K562 (cell line): ENCODE results near the gene MYL4. TPM values are rescaled to one million over a fixed set of nuclear protein-coding genes. Genes with fewer than 3 reads are reported as not detected.

Source experiments
- ATF7 ChIP-seq: fragments of 450-650 bp; IDR thresholded peaks from 2 replicates; pipeline ENCODE4 v1.7.1; 2014; ENCODE audit warnings: mild to moderate bottlenecking, moderate library complexity
- EWSR1 ChIP-seq: fragments of 450-650 bp; IDR thresholded peaks from 2 replicates; pipeline ENCODE4 v1.6.1; 2018; ENCODE audit warnings: borderline replicate concordance, mild to moderate bottlenecking, low read depth, moderate library complexity; ENCODE audit not compliant: partially characterized antibody
- MAFG ChIP-seq: fragments of 450-650 bp; conservative IDR thresholded peaks from 2 replicates; pipeline ENCODE4 v1.6.1; 2016; ENCODE audit warnings: missing genetic modification characterization, missing compliant biosample characterization
- MECOM ChIP-seq: fragments of 250-450 bp; sonication (Bioruptor Pico); IDR thresholded peaks from 2 replicates; pipeline ENCODE4 v1.8.0; 2022; ENCODE audit warnings: inconsistent platforms
- NCOA2 ChIP-seq, 2 experiments: fragments of 450-650 bp; IDR thresholded peaks; 2 replicates each; pipeline ENCODE4 v1.6.1; 2018; ENCODE audit warnings: mild to moderate bottlenecking in 2 of 2, moderate library complexity in 1 of 2; ENCODE audit not compliant: partially characterized antibody in 2 of 2
- PHF8 ChIP-seq: fragments of 200-600 bp; sonication (generic); IDR thresholded peaks from 2 replicates; pipeline ENCODE4 v1.6.1; 2012; ENCODE audit warnings: mixed run types, mild to moderate bottlenecking, inconsistent platforms, low read length, moderate library complexity, borderline replicate concordance
- POLR2A ChIP-seq: fragments of 450-650 bp; conservative IDR thresholded peaks from 2 replicates; pipeline ENCODE4 v1.6.1; 2016
- ZBTB1 ChIP-seq: sonication (generic); formaldehyde crosslinking; IDR thresholded peaks from 2 replicates; pipeline ENCODE4 v1.8.1; 2023; ENCODE audit warnings: missing genetic modification reagents, low read depth, mild to moderate bottlenecking, borderline replicate concordance
- ZNF384 ChIP-seq: IDR thresholded peaks from 2 replicates; pipeline ENCODE4 v1.6.1; 2012; ENCODE audit warnings: low read depth, low read length, improper control_type of control experiment
- ZNF696 ChIP-seq: fragments of 250-450 bp; sonication (Bioruptor Pico); conservative IDR thresholded peaks from 2 replicates; pipeline ENCODE4 v1.4.0; 2020; ENCODE audit warnings: mild to moderate bottlenecking, moderate library complexity
- polyA plus RNA-seq, 8 experiments: library from polyadenylated mRNA; depleted of rRNA in 4 of 8; stranded (reverse) in 5 of 8; unstranded in 3 of 8; fragments of >200 nt; fragmentation: Nextera tagmentation in 2 of 8; fragmentation: Illumina TruSeq in 1 of 8; extraction: Ambion mirVana in 2 of 8; extraction: Trizol in 1 of 8; gene quantifications; 2 replicates each; pipeline versions ENCODE4 v1.2.1 to v1.2.3, GENCODE V29; 2011 to 2014; ENCODE audit warnings: inconsistent platforms in 1 of 8, missing spikeins in 1 of 8
- total RNA-seq, 7 experiments: library from RNA; depleted of rRNA in 6 of 7; stranded (reverse); fragments of >200 nt in 6 of 7; fragmentation: Illumina TruSeq in 2 of 7; extraction: Trizol in 2 of 7; gene quantifications; 2 replicates each; pipeline versions ENCODE4 v1.2.1 to v1.2.3, GENCODE V29; 2011 to 2021; ENCODE audit warnings: low replicate concordance in 1 of 7
- TF ChIP-seq, protein P1 (sequence below): fragments of 250-450 bp; sonication (Bioruptor Pico); IDR thresholded peaks from 2 replicates; pipeline ENCODE4 v1.8.0; 2022; ENCODE audit warnings: inconsistent platforms, mild to moderate bottlenecking, moderate library complexity, borderline replicate concordance
- TF ChIP-seq, protein P2 (sequence below): fragments of 200-800 bp; sonication (Bioruptor generic); IDR thresholded peaks from 2 replicates; pipeline ENCODE4 v1.6.1; 2017; ENCODE audit warnings: missing genetic modification characterization, missing compliant biosample characterization
- TF ChIP-seq, protein P3 (sequence below): sonication (generic); formaldehyde crosslinking; IDR thresholded peaks from 2 replicates; pipeline ENCODE4 v1.8.0; 2022; ENCODE audit warnings: missing genetic modification reagents, mild to moderate bottlenecking, moderate library complexity, borderline replicate concordance
- TF ChIP-seq, protein P4 (sequence below), 2 experiments: fragments of 450-650 bp; IDR thresholded peaks; 2 replicates each; pipeline ENCODE4 v1.6.1; 2018; ENCODE audit warnings: mild to moderate bottlenecking in 2 of 2, low read depth in 1 of 2; ENCODE audit not compliant: partially characterized antibody in 2 of 2
- TF ChIP-seq, protein P5 (sequence below): sonication (generic); formaldehyde crosslinking; IDR thresholded peaks from 2 replicates; pipeline ENCODE4 v1.8.0; 2022; ENCODE audit warnings: missing genetic modification reagents, mild to moderate bottlenecking, borderline replicate concordance
- TF ChIP-seq, protein P6 (sequence below): fragments of 450-650 bp; formaldehyde crosslinking; IDR thresholded peaks from 2 replicates; pipeline ENCODE4 v1.4.0; 2020; ENCODE audit warnings: mild to moderate bottlenecking, moderate library complexity

MYL4 gene
- total and polyA plus RNA-seq, 9 of the 15 experiments (the other 6 are each of a cell fraction or from before 2014, with no cell fraction given): 117 to 423 (median 221) TPM

DNA sequence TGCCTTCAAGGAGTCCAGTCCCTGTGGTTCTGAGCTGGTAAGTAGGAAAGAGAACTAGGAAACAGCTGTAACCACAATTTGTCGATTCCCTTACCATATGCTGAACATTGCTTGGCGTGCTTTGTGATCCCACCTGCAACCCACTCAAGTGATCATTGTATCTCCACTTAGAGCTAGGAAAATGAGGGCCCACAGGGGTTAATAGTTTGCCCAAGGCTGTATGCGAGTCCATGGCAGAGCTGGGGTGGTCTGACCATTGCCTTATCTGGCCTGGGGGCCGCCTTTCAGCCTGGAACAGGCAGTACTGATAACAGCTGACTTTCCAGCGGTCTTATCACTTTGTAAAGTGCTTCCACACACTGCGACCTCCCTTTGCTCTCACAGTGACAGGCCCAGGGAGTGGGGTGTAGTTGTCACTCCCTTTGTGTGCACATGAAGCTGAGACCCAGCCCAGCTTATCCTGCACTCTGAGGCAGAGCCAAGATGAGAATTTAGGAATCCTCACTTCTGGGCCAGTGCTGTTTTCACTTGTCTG lies 9.8 kb downstream of the MYL4 start (continued):
- TF ChIP-seq, protein P1, sequence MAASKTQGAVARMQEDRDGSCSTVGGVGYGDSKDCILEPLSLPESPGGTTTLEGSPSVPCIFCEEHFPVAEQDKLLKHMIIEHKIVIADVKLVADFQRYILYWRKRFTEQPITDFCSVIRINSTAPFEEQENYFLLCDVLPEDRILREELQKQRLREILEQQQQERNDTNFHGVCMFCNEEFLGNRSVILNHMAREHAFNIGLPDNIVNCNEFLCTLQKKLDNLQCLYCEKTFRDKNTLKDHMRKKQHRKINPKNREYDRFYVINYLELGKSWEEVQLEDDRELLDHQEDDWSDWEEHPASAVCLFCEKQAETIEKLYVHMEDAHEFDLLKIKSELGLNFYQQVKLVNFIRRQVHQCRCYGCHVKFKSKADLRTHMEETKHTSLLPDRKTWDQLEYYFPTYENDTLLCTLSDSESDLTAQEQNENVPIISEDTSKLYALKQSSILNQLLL (CRISPR knock-in tag): no peak
- no peak for TF ChIP-seq ZNF384
- no peak for TF ChIP-seq PHF8
- TF ChIP-seq, protein P2, sequence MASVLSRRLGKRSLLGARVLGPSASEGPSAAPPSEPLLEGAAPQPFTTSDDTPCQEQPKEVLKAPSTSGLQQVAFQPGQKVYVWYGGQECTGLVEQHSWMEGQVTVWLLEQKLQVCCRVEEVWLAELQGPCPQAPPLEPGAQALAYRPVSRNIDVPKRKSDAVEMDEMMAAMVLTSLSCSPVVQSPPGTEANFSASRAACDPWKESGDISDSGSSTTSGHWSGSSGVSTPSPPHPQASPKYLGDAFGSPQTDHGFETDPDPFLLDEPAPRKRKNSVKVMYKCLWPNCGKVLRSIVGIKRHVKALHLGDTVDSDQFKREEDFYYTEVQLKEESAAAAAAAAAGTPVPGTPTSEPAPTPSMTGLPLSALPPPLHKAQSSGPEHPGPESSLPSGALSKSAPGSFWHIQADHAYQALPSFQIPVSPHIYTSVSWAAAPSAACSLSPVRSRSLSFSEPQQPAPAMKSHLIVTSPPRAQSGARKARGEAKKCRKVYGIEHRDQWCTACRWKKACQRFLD (CRISPR knock-in tag): peak; percentile 86
- TF ChIP-seq ATF7: peak; percentile 45
- no peak for TF ChIP-seq ZNF696 (CRISPR knock-in tag)
- no peak for TF ChIP-seq ZBTB1 (CRISPR knock-in tag)
- TF ChIP-seq EWSR1: no peak
- no peak for TF ChIP-seq MAFG
- TF ChIP-seq, protein P3, sequence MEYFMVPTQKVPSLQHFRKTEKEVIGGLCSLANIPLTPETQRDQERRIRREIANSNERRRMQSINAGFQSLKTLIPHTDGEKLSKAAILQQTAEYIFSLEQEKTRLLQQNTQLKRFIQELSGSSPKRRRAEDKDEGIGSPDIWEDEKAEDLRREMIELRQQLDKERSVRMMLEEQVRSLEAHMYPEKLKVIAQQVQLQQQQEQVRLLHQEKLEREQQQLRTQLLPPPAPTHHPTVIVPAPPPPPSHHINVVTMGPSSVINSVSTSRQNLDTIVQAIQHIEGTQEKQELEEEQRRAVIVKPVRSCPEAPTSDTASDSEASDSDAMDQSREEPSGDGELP (CRISPR knock-in tag): peak; percentile 98
- TF ChIP-seq, protein P4, sequence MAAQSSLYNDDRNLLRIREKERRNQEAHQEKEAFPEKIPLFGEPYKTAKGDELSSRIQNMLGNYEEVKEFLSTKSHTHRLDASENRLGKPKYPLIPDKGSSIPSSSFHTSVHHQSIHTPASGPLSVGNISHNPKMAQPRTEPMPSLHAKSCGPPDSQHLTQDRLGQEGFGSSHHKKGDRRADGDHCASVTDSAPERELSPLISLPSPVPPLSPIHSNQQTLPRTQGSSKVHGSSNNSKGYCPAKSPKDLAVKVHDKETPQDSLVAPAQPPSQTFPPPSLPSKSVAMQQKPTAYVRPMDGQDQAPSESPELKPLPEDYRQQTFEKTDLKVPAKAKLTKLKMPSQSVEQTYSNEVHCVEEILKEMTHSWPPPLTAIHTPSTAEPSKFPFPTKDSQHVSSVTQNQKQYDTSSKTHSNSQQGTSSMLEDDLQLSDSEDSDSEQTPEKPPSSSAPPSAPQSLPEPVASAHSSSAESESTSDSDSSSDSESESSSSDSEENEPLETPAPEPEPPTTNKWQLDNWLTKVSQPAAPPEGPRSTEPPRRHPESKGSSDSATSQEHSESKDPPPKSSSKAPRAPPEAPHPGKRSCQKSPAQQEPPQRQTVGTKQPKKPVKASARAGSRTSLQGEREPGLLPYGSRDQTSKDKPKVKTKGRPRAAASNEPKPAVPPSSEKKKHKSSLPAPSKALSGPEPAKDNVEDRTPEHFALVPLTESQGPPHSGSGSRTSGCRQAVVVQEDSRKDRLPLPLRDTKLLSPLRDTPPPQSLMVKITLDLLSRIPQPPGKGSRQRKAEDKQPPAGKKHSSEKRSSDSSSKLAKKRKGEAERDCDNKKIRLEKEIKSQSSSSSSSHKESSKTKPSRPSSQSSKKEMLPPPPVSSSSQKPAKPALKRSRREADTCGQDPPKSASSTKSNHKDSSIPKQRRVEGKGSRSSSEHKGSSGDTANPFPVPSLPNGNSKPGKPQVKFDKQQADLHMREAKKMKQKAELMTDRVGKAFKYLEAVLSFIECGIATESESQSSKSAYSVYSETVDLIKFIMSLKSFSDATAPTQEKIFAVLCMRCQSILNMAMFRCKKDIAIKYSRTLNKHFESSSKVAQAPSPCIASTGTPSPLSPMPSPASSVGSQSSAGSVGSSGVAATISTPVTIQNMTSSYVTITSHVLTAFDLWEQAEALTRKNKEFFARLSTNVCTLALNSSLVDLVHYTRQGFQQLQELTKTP (IDR thresholded peaks at IDR 0.05; ENCODE audit: low read depth in 1 of 2, partially characterized antibody in 2 of 2): peak in 1 of 2 experiments; percentile 30
- TF ChIP-seq, protein P5, sequence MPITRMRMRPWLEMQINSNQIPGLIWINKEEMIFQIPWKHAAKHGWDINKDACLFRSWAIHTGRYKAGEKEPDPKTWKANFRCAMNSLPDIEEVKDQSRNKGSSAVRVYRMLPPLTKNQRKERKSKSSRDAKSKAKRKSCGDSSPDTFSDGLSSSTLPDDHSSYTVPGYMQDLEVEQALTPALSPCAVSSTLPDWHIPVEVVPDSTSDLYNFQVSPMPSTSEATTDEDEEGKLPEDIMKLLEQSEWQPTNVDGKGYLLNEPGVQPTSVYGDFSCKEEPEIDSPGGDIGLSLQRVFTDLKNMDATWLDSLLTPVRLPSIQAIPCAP (CRISPR knock-in tag): no peak
- no peak for TF ChIP-seq POLR2A
- TF ChIP-seq NCOA2 (IDR thresholded peaks at IDR 0.05; ENCODE audit: partially characterized antibody in 2 of 2): no peak
- TF ChIP-seq, protein P6, sequence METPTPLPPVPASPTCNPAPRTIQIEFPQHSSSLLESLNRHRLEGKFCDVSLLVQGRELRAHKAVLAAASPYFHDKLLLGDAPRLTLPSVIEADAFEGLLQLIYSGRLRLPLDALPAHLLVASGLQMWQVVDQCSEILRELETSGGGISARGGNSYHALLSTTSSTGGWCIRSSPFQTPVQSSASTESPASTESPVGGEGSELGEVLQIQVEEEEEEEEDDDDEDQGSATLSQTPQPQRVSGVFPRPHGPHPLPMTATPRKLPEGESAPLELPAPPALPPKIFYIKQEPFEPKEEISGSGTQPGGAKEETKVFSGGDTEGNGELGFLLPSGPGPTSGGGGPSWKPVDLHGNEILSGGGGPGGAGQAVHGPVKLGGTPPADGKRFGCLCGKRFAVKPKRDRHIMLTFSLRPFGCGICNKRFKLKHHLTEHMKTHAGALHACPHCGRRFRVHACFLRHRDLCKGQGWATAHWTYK (CRISPR knock-in tag): peak; percentile 82
- peak; percentile 76; the same call in 1 of the 2 replicates for TF ChIP-seq MECOM
